GM21619 (cell line): Measurements from ENCODE around the gene NNT.
"Not testable (repeated sequence)": the region's sequence is repeated elsewhere in the genome, so short reads cannot be mapped to it uniquely, and the experiment has no call there.

Source experiments
- ATAC-seq: cut with Tn5 transposase; IDR thresholded peaks from one replicate; pipeline ENCODE4 v1.9.1; 2021; ENCODE audit not compliant: unreplicated experiment

The NNT gene

GRCh38 chr5:43663916-43664315 lies 60.9 kb downstream of the NNT start:
- no peak for ATAC-seq

DNA sequence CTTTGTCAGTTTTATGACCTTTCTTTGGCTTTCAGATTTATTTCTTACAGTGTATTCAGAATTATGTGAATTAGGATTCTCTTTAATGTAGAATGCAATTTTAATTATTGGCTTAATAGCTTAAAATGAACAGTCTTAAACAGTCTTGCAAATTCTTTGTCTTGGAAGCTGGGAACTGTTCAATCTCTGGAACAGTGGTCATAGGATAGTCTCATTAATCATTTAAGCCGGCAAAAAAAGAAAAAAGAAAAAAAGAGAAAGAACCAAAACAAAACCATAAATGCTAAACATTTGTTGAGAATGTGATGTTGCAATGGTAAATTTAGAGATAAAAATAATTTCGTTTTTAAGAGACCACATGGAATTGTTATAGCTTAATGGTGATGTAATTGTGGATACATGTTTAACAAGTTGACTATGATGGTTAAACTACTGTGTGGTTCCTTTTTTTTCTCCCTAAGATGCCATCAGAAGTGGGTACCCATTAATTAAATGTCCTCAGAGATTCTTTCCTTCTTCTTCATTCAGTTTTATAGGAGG lies 61.6 kb downstream of the NNT start:
- no peak for ATAC-seq

GRCh38 chr5:43665749-43666148 lies 62.8 kb downstream of the NNT start:
- ATAC-seq = not testable (repeated sequence)

- not testable (repeated sequence) for ATAC-seq
These were observed 63.7 kb downstream of the NNT start for GRCh38 chr5:43666728-43667127.

- not testable (repeated sequence) for ATAC-seq
These were observed 64.4 kb downstream of the NNT start for GRCh38 chr5:43667379-43667778.

DNA sequence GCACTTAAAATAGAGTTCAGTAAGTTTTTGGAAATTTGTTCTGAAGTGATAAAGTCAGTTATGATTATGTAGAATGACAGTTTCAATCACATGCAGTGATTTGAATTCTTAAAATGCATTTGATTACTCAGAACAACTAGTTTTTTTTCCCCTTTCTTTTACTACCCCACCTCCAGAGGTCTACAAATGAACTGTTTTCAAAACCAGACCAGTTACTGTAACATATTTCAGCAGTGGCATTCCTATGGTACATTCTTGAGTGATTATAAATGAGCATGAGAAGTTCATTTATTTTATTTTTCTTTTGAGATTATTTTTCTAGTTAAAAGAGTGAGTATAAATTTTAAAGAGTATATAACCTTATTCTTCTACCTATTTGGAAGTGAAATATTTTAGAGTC lies 71.6 kb downstream of the NNT start:
- no peak for ATAC-seq

DNA sequence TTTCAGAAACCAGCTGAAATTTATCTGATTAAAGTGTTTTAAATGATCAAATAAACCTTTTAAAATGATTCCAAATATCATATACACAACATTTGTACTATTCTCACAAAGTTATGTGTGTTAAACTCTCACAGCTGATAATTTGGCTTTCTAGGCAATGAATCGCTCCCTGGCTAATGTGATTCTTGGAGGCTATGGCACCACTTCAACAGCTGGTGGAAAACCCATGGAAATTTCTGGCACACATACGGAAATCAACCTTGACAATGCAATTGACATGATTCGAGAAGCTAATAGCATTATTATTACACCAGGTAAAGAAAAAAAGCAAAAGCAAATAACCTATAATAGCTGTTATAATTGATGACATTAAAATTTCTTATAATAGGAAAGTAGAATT lies 72.4 kb downstream of the NNT start:
- no peak for ATAC-seq

GRCh38 chr5:43676083-43676840 lies 73.3 kb downstream of the NNT start:
- ATAC-seq = no peak

- ATAC-seq = no peak
These were observed 74.3 kb downstream of the NNT start for GRCh38 chr5:43677253-43677652.

DNA sequence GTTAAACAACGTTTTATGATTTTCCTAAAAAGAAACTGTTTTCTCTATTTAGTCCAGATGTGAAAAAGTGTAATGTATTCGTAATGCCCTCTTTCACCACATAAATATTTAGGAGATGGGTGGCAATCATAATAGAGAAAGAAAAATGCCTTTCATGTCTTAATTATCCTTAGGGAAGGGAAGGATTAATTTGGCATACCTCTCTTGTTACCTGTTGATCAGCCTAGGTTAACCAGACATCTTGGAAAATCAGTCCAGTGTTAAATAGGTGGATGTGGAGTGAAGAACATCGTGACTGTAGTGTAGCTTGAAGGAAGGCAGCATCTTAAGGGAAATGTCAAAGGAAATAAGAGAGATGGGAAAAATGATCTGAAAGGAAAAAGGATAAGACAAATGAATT lies 76.2 kb downstream of the NNT start:
- ATAC-seq = no peak

GRCh38 chr5:43680286-43680685 lies 77.3 kb downstream of the NNT start:
- ATAC-seq = no peak

GRCh38 chr5:43683884-43684471 lies 81.0 kb downstream of the NNT start:
- ATAC-seq = no peak

GRCh38 chr5:43685252-43685950 lies 82.4 kb downstream of the NNT start:
- no peak for ATAC-seq

- no peak for ATAC-seq
These were observed 84.3 kb downstream of the NNT start for GRCh38 chr5:43687275-43687674.

DNA sequence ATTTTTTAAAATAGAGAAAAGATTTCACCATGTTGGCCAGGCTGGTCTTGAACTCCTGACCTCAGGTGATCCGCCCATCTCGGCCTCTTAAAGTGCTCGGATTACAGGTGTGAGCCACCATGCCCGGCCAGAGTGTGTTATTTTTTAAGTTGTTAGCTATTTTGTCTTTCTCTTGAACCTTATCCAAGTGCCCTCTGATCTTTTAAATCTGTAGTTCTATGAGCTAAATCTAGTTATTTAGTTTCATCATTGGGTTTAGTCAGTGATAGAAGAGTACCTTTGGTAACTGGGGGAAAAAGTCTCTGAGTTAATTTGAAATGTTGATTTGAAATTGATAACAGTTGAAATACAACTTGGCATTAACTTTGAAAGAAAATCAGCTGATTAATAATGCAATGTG lies 88.3 kb downstream of the NNT start:
- no peak for ATAC-seq

GRCh38 chr5:43691893-43692292 lies 88.9 kb downstream of the NNT start:
- ATAC-seq = no peak

DNA sequence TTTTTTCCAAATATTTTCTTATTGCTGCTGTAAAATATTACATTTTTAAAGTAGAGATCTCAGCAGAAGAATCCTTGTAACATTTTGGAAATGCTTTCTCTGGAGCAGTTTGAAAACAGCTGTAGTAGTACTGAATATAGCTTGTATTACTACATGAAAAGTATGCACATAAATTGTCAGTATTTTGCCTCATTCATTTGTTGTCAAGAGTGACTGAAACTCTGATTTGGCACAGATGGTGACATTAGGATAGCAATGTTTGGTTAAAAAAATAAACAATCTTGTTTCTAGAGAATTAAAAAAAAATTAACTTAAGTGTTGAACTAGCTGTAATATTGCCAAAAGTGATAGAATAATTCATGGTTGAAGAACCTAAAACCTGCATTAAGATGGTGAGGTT lies 90.4 kb downstream of the NNT start:
- ATAC-seq = no peak

DNA sequence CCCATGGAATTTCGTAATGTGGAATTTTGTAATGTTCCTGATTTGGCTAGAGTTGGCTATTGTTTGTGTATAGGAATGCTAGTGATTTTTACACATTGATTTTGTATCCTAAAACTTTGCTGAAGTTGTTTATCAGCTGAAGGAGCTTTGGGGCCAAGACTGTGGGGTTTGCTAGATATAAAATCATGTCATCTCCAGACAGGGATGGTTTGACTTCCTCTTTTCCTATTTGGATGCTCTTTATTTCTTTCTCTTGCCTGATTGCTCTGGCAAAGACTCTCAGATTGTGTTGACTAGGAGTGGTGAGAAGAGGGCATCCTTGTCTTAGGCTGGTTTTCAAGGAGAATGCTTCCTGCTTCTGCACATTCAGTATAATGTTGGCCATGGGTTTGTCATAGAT lies 91.0 kb downstream of the NNT start:
- ATAC-seq = no peak

- ATAC-seq = not testable (repeated sequence)
These were observed 93.5 kb downstream of the NNT start for GRCh38 chr5:43696444-43696843.

DNA sequence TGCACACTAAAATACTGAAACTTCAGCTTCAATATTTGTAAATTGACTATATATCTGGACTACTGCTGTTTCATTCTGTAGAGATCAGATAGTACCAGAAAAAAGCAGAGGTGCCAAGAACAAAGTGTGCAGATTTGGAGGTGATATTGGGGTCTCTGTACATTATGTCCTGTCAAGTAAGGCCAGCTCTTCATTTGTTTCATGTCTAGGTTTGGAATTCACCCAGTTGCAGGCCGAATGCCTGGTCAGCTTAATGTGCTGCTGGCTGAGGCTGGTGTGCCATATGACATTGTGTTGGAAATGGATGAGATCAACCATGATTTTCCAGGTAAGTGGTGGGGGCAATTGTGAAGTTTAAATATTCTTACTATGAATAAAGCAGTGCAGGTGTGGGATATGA lies 96.9 kb downstream of the NNT start:
- ATAC-seq = no peak

- no peak for ATAC-seq
These were observed 97.6 kb downstream of the NNT start for GRCh38 chr5:43700601-43701000.

GRCh38 chr5:43701227-43701626 lies 98.2 kb downstream of the NNT start:
- no peak for ATAC-seq
